Nucleus accumbens (tissue), 56 donors: ENCODE measurements around the gene CSGALNACT2.
"Not testable (repeated sequence)": the region's sequence is repeated elsewhere in the genome, so short reads cannot be mapped to it uniquely, and the experiment has no call there.

Experiments used
- DNase-seq, 56 donors: peaks; one replicate each; lab custom pipeline; 2025; lab: John Stamatoyannopoulos, UW

Gene CSGALNACT2

DNA sequence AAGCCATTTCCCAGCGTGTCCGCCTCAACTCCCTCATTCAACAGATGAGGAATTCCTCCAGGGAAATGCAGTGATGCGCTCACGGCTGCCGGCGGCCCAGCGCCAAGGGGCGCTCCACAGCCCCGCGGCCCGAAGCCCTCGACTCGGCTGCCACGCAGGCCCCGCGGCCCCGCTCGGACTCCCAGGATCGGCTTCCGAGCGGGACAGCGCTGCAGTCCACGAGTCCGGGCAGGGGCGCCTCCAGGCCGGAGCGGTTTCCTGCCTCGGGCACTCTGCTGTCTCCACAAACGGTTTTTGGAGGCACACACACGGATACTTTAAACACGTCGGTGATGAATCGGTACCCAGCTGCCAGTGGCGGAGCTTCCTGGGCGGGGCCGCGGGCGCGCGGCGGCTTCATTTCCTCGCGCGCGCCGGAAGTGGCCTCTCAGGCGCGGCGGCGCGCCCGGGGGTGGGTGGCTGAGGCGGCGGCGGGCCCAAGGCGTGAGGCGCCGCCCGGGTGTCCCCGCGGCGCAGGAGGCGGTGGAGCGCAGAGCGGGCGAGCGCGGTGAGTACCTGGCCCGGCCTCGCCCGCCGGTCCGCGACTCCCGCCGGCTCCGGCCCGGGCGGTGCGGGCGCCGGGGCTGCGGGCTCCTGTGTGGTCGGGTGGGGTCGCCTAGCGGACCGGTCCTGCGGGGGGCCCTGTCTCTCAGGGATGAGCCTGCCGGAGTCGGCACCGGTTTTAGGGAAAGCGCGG lies at the start of gene CSGALNACT2:
Gene CSGALNACT2 (plus strand): TSS at position 425 of the 736 bp plus-strand sequence. CDS start 16,705 bp downstream, outside the sequence.
- peak in 54 of 56 donors; percentile 20 to 89 (median 74) for DNase-seq

DNA sequence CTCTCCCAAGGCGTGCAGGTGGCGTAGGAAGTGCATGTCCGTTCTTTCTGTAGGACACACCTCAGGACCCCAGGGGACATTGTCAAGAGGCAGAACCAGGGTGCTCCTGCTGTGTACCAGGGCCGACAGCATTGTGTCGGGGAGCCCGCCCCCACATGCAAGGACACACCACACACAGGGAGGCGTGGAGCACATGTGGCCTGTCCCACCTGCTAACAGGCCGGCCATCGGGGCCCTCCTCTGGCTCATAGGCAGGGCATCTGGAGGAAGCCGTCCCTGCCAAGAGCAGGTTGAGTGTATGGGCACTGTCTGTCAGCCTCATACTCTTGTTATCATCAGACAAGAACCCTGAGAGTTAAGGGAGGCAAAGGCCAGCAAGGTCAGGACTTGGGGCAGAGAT lies 48.7 kb upstream of the CSGALNACT2 start:
- DNase-seq: no peak

- no peak for DNase-seq
Measured at GRCh38 chr10:43090188-43090587, 48.1 kb upstream of the CSGALNACT2 start.

- no peak for DNase-seq
Measured at GRCh38 chr10:43090664-43091063, 47.6 kb upstream of the CSGALNACT2 start.

DNA sequence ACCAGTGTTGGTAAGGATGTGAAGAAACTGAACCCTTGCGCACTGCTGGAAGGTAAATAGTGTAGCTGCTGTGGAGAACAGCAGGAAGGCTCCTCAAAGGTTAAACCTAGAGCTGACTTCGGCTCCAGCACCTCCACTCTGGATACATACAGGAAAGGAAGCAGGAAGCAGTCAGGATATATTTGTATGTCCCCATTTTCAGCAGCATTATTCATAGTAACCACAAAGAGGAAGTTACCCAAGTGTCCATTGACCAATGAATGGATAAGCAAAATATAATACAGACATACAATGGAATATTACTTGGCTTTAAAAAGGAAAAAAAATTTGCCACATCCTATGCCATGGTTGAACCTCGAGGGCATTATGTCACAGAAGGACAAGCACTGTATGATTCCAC lies 46.4 kb upstream of the CSGALNACT2 start:
- no peak for DNase-seq

GRCh38 chr10:43093423-43094076 lies 44.7 kb upstream of the CSGALNACT2 start:
- peak in 1 of 56 donors; percentile 15 for DNase-seq

DNA sequence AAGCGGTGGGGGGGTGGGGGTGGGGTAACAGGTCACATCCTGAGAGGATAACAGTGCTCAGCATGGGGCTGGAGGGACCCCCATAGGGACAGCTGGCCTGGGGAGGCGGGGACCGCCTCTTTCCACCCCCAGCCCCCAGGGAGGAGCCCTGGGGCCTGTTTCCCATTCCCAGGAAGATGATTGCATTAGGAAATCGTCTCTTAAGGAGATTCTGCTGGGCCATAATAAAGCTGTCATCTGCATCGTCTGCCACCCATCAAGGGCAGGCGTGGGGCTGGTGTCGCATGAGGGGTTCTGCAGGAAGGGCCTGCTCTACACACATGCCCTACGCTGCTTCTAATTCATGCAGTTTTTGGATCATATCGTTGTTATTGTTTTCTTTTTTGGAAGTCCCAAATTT lies 44.2 kb upstream of the CSGALNACT2 start:
- no peak for DNase-seq

- not testable (repeated sequence) for DNase-seq
Measured at GRCh38 chr10:43099339-43099738, 38.9 kb upstream of the CSGALNACT2 start.

- DNase-seq: no peak
Measured at GRCh38 chr10:43099928-43100327, 38.3 kb upstream of the CSGALNACT2 start.

DNA sequence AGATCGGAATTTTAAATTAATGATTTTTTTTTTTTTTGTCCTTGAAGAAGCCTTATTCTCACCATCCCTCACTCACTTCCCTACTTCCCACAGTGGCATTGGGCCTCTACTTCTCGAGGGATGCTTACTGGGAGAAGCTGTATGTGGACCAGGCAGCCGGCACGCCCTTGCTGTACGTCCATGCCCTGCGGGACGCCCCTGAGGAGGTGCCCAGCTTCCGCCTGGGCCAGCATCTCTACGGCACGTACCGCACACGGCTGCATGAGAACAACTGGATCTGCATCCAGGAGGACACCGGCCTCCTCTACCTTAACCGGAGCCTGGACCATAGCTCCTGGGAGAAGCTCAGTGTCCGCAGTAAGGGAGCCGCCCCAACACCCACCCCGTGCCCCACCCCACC lies 37.9 kb upstream of the CSGALNACT2 start:
- no peak for DNase-seq

GRCh38 chr10:43102063-43102828 lies 36.0 kb upstream of the CSGALNACT2 start:
- no peak for DNase-seq

DNA sequence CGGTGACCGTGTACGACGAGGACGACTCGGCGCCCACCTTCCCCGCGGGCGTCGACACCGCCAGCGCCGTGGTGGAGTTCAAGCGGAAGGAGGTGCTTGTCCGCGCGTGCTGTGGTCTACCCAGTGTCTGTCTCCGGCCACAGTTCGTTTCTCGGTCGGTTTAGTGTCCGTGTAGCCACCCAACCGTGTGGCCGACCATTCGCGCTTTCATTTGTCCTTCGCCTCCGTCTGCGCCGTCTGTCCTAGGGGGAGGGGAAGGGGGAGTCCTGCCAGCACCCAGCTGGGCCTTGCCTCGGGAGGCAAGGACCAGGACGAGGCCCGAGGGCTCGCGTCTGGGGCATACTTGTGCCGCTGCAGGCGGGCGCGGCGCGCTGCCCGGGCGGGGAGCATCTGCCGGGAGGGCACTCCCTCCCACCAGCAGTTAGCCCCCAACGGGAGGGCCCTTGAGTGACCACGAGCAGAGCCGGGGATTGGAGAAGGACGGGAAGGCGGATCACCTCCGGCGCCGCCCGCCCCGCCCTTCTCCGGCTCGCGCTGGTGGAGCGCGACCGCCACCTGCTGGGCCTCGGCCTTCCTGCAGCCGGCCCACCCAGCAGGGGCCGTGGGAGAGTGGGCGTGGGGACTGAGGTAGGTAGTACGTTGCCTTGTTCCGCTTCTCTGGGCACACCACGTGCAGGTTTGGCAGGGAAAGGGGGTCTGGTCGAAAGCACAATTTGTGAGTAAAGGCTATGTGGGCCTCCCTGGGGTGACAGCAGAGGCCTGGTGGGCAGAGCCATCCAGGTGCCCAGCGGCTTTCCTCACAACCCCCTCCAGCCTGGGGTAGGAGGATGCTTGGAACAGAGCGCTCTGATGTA lies 32.9 kb upstream of the CSGALNACT2 start:
- peak in 49 of 56 donors; percentile 8 to 82 (median 50) for DNase-seq

DNA sequence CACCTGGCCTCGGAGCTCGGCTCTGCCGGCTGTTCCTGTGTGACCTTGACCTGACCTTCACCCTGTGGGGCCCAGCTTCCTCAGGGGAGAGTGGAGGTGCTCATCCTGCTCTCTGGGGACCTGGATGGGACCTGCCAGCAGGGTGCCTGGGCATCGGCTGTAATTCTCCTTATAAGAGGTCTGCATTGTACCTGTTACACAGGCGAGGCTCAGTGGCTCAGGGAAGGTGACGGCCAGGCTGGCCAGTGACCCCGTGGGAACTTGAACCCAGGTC lies 32.4 kb upstream of the CSGALNACT2 start:
- DNase-seq: no peak

- no peak for DNase-seq
Measured at GRCh38 chr10:43106256-43107091, 31.8 kb upstream of the CSGALNACT2 start.

DNA sequence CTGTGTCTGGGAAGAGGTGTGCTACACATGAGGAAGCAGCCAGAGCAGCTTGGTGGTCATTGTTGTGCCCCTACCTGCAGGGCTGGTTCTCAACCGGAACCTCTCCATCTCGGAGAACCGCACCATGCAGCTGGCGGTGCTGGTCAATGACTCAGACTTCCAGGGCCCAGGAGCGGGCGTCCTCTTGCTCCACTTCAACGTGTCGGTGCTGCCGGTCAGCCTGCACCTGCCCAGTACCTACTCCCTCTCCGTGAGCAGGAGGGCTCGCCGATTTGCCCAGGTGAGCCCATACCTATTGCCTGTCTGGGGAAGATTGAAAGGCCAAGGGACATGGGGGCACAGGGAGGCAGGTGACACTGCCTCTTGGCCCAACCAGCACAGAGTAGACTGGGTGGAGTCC lies 29.3 kb upstream of the CSGALNACT2 start:
- DNase-seq: no peak

DNA sequence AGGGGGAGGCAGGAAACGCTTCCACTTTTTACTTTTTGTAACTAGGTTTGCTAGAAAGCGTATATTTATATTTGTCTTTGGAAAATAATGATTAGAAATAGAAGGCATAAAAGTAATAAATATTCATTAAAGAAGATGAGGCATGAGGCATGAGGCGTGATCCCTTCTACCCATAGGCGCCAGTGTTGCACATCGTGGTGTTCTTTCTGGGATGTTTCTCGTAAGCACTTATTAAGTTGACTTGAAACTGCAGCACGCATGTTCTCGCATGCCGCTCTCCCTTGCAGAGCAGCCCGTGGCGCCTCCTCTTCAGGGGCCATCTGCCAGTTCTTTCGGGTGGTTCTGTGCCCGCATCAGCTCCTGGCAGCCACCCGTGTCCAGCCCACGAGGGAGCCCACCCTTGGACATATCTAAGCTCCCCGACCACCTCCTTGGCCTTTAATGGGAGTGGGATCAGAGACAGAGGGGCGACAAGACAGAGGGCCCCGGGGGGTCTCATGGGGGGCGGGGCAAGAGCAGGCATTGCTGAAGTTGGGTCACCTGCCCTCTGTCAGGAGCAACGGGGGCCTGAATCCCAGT lies 28.5 kb upstream of the CSGALNACT2 start:
- DNase-seq: no peak

GRCh38 chr10:43110338-43111071 lies 27.7 kb upstream of the CSGALNACT2 start:
- DNase-seq: no peak

GRCh38 chr10:43111101-43111500 lies 27.1 kb upstream of the CSGALNACT2 start:
- no peak for DNase-seq
